HL-60/S4 treated with phorbol 12-myristate 13-acetate at 8.2 ng/mL for 4 days and 3 days (cell line): ENCODE measurements around the gene RIT2.

Experiments used
- in situ Hi-C: fragments of 300-500 bp; cut with MboI; formaldehyde crosslinking; loops from 2 replicates; pipeline ENCODE4 v1.15.0; 2022; ENCODE audit warnings: low sequenced_read_pairs

RIT2 gene

GRCh38 chr18:43092539-43092938 lies 22.9 kb downstream of the RIT2 start:
- in situ Hi-C loops: no loop called here

GRCh38 chr18:43081396-43081795 lies 34.1 kb downstream of the RIT2 start:
- in situ Hi-C loops: no loop called here

GRCh38 chr18:43080671-43081070 lies 34.8 kb downstream of the RIT2 start:
- in situ Hi-C loops: no loop called here

- in situ Hi-C loops: no loop called here
Measured at GRCh38 chr18:43079422-43079821, 36.1 kb downstream of the RIT2 start.

GRCh38 chr18:43078478-43079092 lies 36.9 kb downstream of the RIT2 start:
- in situ Hi-C loops: no loop called here

GRCh38 chr18:43077510-43078308 lies 37.8 kb downstream of the RIT2 start:
- in situ Hi-C loops: no loop called here

GRCh38 chr18:43073771-43074170 lies 41.7 kb downstream of the RIT2 start:
- in situ Hi-C loops: no loop called here

GRCh38 chr18:43068781-43069180 lies 46.7 kb downstream of the RIT2 start:
- in situ Hi-C loops: no loop called here

GRCh38 chr18:43067570-43067969 lies 47.9 kb downstream of the RIT2 start:
- in situ Hi-C loops: no loop called here

- in situ Hi-C loops: no loop called here
Measured at GRCh38 chr18:43061816-43062215, 53.7 kb downstream of the RIT2 start.

GRCh38 chr18:43061318-43061717 lies 54.2 kb downstream of the RIT2 start:
- in situ Hi-C loops: no loop called here

- in situ Hi-C loops: no loop called here
Measured at GRCh38 chr18:43060020-43060419, 55.5 kb downstream of the RIT2 start.

- in situ Hi-C loops: no loop called here
Measured at GRCh38 chr18:43054815-43055519, 60.5 kb downstream of the RIT2 start.

GRCh38 chr18:43049021-43049420 lies 66.5 kb downstream of the RIT2 start:
- in situ Hi-C loops: no loop called here

GRCh38 chr18:43046322-43046721 lies 69.2 kb downstream of the RIT2 start:
- in situ Hi-C loops: no loop called here

GRCh38 chr18:43043626-43044025 lies 71.9 kb downstream of the RIT2 start:
- in situ Hi-C loops: no loop called here

GRCh38 chr18:43040281-43040680 lies 75.2 kb downstream of the RIT2 start:
- in situ Hi-C loops: no loop called here

GRCh38 chr18:43034683-43035500 lies 80.6 kb downstream of the RIT2 start:
- in situ Hi-C loops: no loop called here

GRCh38 chr18:43031169-43031568 lies 84.3 kb downstream of the RIT2 start:
- in situ Hi-C loops: no loop called here

GRCh38 chr18:43029414-43029813 lies 86.1 kb downstream of the RIT2 start:
- in situ Hi-C loops: no loop called here

- in situ Hi-C loops: no loop called here
Measured at GRCh38 chr18:43022874-43023273, 92.6 kb downstream of the RIT2 start.
